IPS-15b (cell line): Measurements from ENCODE around the gene FBXO39.
"Not testable (repeated sequence)": the region's sequence is repeated elsewhere in the genome, so short reads cannot be mapped to it uniquely, and the experiment has no call there.

Experiments used
- H3K27me3 ChIP-seq: one replicate; pipeline ENCODE4 v1.6.1; 2013; ENCODE audit warnings: low read length; ENCODE audit not compliant: control insufficient read depth, insufficient read depth
- H3K36me3 ChIP-seq: one replicate; pipeline ENCODE4 v1.6.1; 2013; ENCODE audit warnings: low read length; ENCODE audit not compliant: control insufficient read depth, insufficient read depth
- H3K4me1 ChIP-seq: one replicate; pipeline ENCODE4 v1.6.1; 2013; ENCODE audit warnings: mild to moderate bottlenecking, low read length; ENCODE audit not compliant: control insufficient read depth, insufficient read depth
- H3K4me3 ChIP-seq: one replicate; pipeline ENCODE4 v1.5.1; 2013; ENCODE audit warnings: low read depth, low read length
- H3K9ac ChIP-seq: one replicate; pipeline ENCODE4 v1.6.1; 2013; ENCODE audit warnings: low read depth, mild to moderate bottlenecking, low read length
- H3K9me3 ChIP-seq: one replicate; pipeline ENCODE4 v1.6.1; 2013; ENCODE audit warnings: mild to moderate bottlenecking, low read length; ENCODE audit not compliant: control insufficient read depth, insufficient read depth

FBXO39 gene

GRCh38 chr17:6796017-6796886 is 20.2 kb downstream of the FBXO39 start:
- Histone ChIP-seq H3K9me3 (no peaks in the 10 kb centered on the region), H3K27me3 (peaks cover 5% of the 10 kb centered on the region), H3K9ac (no peak overlapping the region), H3K4me1 (no peaks in the 10 kb centered on the region), H3K4me3 (no peak overlapping the region), H3K36me3 (no peaks in the 10 kb centered on the region)

GRCh38 chr17:6796887-6797490 is 21.0 kb downstream of the FBXO39 start:
- Histone ChIP-seq H3K9ac (no peak overlapping the region), H3K9me3 (no peaks in the 10 kb centered on the region), H3K4me3 (no peak overlapping the region), H3K27me3 (peaks cover 5% of the 10 kb centered on the region), H3K4me1 (no peaks in the 10 kb centered on the region), H3K36me3 (no peaks in the 10 kb centered on the region)

GRCh38 chr17:6797718-6798351 is 21.8 kb downstream of the FBXO39 start:
- no peak overlapping the region for H3K9ac ChIP-seq
- H3K4me3 ChIP-seq: no peak overlapping the region
- no peaks in the 10 kb centered on the region for H3K36me3 ChIP-seq
- peaks cover 5% of the 10 kb centered on the region for H3K27me3 ChIP-seq
- no peaks in the 10 kb centered on the region for H3K9me3 ChIP-seq
- no peaks in the 10 kb centered on the region for H3K4me1 ChIP-seq

- H3K27me3 ChIP-seq: peaks cover 5% of the 10 kb centered on the region
These were observed 23.7 kb downstream of the FBXO39 start for GRCh38 chr17:6799738-6800137.

GRCh38 chr17:6800422-6801027 is 24.5 kb downstream of the FBXO39 start:
- H3K4me1 ChIP-seq: no peaks in the 10 kb centered on the region
- no peak overlapping the region for H3K9ac ChIP-seq
- no peaks in the 10 kb centered on the region for H3K9me3 ChIP-seq
- H3K4me3 ChIP-seq: no peak overlapping the region
- peaks cover 5% of the 10 kb centered on the region for H3K27me3 ChIP-seq
- no peaks in the 10 kb centered on the region for H3K36me3 ChIP-seq

More at GRCh38 chr17:6799738-6800137, 23.7 kb downstream of the FBXO39 start:
- Histone ChIP-seq H3K4me1 (no peaks in the 10 kb centered on the region), H3K9ac (no peak overlapping the region), H3K36me3 (no peaks in the 10 kb centered on the region), H3K4me3 (no peak overlapping the region), H3K9me3 (no peaks in the 10 kb centered on the region)

- Histone ChIP-seq H3K27me3 (no peaks in the 10 kb centered on the region), H3K4me1 (no peaks in the 10 kb centered on the region), H3K9me3 (no peaks in the 10 kb centered on the region), H3K4me3 (no peak overlapping the region), H3K36me3 (no peaks in the 10 kb centered on the region), H3K9ac (no peak overlapping the region)
These were observed 35.5 kb downstream of the FBXO39 start for GRCh38 chr17:6811510-6811909.

- Histone ChIP-seq H3K4me1 (no peaks in the 10 kb centered on the region), H3K4me3 (no peak overlapping the region), H3K36me3 (no peaks in the 10 kb centered on the region), H3K9me3 (no peaks in the 10 kb centered on the region), H3K27me3 (no peaks in the 10 kb centered on the region), H3K9ac (no peak overlapping the region)
These were observed 36.3 kb downstream of the FBXO39 start for GRCh38 chr17:6812295-6812694.

GRCh38 chr17:6815775-6816174 is 39.8 kb downstream of the FBXO39 start:
- H3K9me3 ChIP-seq: no peaks in the 10 kb centered on the region

GRCh38 chr17:6816368-6816767 is 40.4 kb downstream of the FBXO39 start:
- H3K9me3 ChIP-seq, H3K4me3 ChIP-seq, H3K4me1 ChIP-seq, H3K27me3 ChIP-seq, H3K9ac ChIP-seq, H3K36me3 ChIP-seq: not testable (repeated sequence)

More at GRCh38 chr17:6815775-6816174, 39.8 kb downstream of the FBXO39 start:
- H3K36me3 ChIP-seq: no peaks in the 10 kb centered on the region
- H3K4me3 ChIP-seq: no peak overlapping the region
- peaks cover 2% of the 10 kb centered on the region for H3K27me3 ChIP-seq
- H3K4me1 ChIP-seq: no peaks in the 10 kb centered on the region
- no peak overlapping the region for H3K9ac ChIP-seq

GRCh38 chr17:6818938-6819337 is 42.9 kb downstream of the FBXO39 start:
- H3K27me3 ChIP-seq: peaks cover 2% of the 10 kb centered on the region
- no peaks in the 10 kb centered on the region for H3K9me3 ChIP-seq
- no peaks in the 10 kb centered on the region for H3K36me3 ChIP-seq
- no peak overlapping the region for H3K9ac ChIP-seq
- H3K4me3 ChIP-seq: no peak overlapping the region
- H3K4me1 ChIP-seq: no peaks in the 10 kb centered on the region

GRCh38 chr17:6823011-6823442 is 47.0 kb downstream of the FBXO39 start:
- H3K9ac ChIP-seq: no peak overlapping the region
- no peaks in the 10 kb centered on the region for H3K27me3 ChIP-seq
- no peaks in the 10 kb centered on the region for H3K36me3 ChIP-seq
- H3K4me3 ChIP-seq: no peak overlapping the region
- no peaks in the 10 kb centered on the region for H3K4me1 ChIP-seq
- no peaks in the 10 kb centered on the region for H3K9me3 ChIP-seq
